ENCODE data around the gene BANK1.

Gene BANK1

GRCh38 chr4:102027961-102028360 is 237.4 kb downstream of the BANK1 start:
- peaks cover 18% of the 10 kb centered on the region; the same call in 1 of the 2 replicates for H3K36me3 ChIP-seq (ENCODE audit: insufficient read depth, low read length)
- no peaks in the 10 kb centered on the region for H3K4me1 ChIP-seq (ENCODE audit: insufficient read depth, low read length, severe bottlenecking)
- H4K20me1 ChIP-seq (ENCODE audit: insufficient read depth, low read length) = no peaks in the 10 kb centered on the region
- H3K27me3 ChIP-seq (ENCODE audit: insufficient read depth, low read length) = no peaks in the 10 kb centered on the region
- H2AFZ ChIP-seq (ENCODE audit: low read length) = no peak overlapping the region
- H3K9ac ChIP-seq (ENCODE audit: low read length) = no peak overlapping the region
- TF ChIP-seq EZH2 (IDR thresholded peaks at IDR 0.05; ENCODE audit: borderline replicate concordance, low read length) (no peak), CTCF (IDR thresholded peaks at IDR 0.05; ENCODE audit: low read length) (no peak)
- no peaks in the 10 kb centered on the region for H3K9me2 ChIP-seq (ENCODE audit: low read depth, low read length)
- no peaks in the 10 kb centered on the region for H3K9me3 ChIP-seq (ENCODE audit: low read length)
- no peak overlapping the region for H3K4me2 ChIP-seq (ENCODE audit: low read length)
- no peaks in the 10 kb centered on the region for H3K79me2 ChIP-seq (ENCODE audit: insufficient read depth, low read length)
- H3K4me3 ChIP-seq (ENCODE audit: low read depth, low read length, poor library complexity, severe bottlenecking) = no peak overlapping the region
- no peak overlapping the region for H3K27ac ChIP-seq (ENCODE audit: low read depth, low read length, poor library complexity, severe bottlenecking)
- H3F3A ChIP-seq (ENCODE audit: insufficient read depth, low read length) = no peaks in the 10 kb centered on the region

GRCh38 chr4:102031406-102031805 is 240.9 kb downstream of the BANK1 start:
- no peaks in the 10 kb centered on the region for H3K9me3 ChIP-seq (ENCODE audit: low read length)
- no peaks in the 10 kb centered on the region for H3K27me3 ChIP-seq (ENCODE audit: insufficient read depth, low read length)
- H3K9ac ChIP-seq (ENCODE audit: low read length) = no peak overlapping the region
- no peaks in the 10 kb centered on the region for H3K4me1 ChIP-seq (ENCODE audit: insufficient read depth, low read length, severe bottlenecking)
- H3K9me2 ChIP-seq (ENCODE audit: low read depth, low read length) = no peaks in the 10 kb centered on the region
- no peaks in the 10 kb centered on the region for H4K20me1 ChIP-seq (ENCODE audit: insufficient read depth, low read length)
- no peaks in the 10 kb centered on the region for H3K79me2 ChIP-seq (ENCODE audit: insufficient read depth, low read length)
- H3K4me2 ChIP-seq (ENCODE audit: low read length) = no peak overlapping the region
- no peak overlapping the region for H3K4me3 ChIP-seq (ENCODE audit: low read depth, low read length, poor library complexity, severe bottlenecking)
- peaks cover 6% of the 10 kb centered on the region; the same call in 1 of the 2 replicates for H3K36me3 ChIP-seq (ENCODE audit: insufficient read depth, low read length)
- TF ChIP-seq EZH2 (IDR thresholded peaks at IDR 0.05; ENCODE audit: borderline replicate concordance, low read length) (no peak), CTCF (IDR thresholded peaks at IDR 0.05; ENCODE audit: low read length) (no peak)
- no peaks in the 10 kb centered on the region for H3F3A ChIP-seq (ENCODE audit: insufficient read depth, low read length)
- no peak overlapping the region for H3K27ac ChIP-seq (ENCODE audit: low read depth, low read length, poor library complexity, severe bottlenecking)
- no peak overlapping the region for H2AFZ ChIP-seq (ENCODE audit: low read length)

- no peaks in the 10 kb centered on the region for H3K27me3 ChIP-seq (ENCODE audit: insufficient read depth, low read length)
- H3K4me2 ChIP-seq (ENCODE audit: low read length) = no peak overlapping the region
- H3K4me3 ChIP-seq (ENCODE audit: low read depth, low read length, poor library complexity, severe bottlenecking) = no peak overlapping the region
- no peak overlapping the region for H2AFZ ChIP-seq (ENCODE audit: low read length)
- no peaks in the 10 kb centered on the region for H4K20me1 ChIP-seq (ENCODE audit: insufficient read depth, low read length)
- H3K9ac ChIP-seq (ENCODE audit: low read length) = no peak overlapping the region
- peaks cover 3% of the 10 kb centered on the region; the same call in 1 of the 2 replicates for H3K36me3 ChIP-seq (ENCODE audit: insufficient read depth, low read length)
- H3K79me2 ChIP-seq (ENCODE audit: insufficient read depth, low read length) = no peaks in the 10 kb centered on the region
- no peak overlapping the region for H3K27ac ChIP-seq (ENCODE audit: low read depth, low read length, poor library complexity, severe bottlenecking)
- no peaks in the 10 kb centered on the region for H3K9me2 ChIP-seq (ENCODE audit: low read depth, low read length)
- H3F3A ChIP-seq (ENCODE audit: insufficient read depth, low read length) = no peaks in the 10 kb centered on the region
- H3K4me1 ChIP-seq (ENCODE audit: insufficient read depth, low read length, severe bottlenecking) = no peaks in the 10 kb centered on the region
- TF ChIP-seq CTCF (IDR thresholded peaks at IDR 0.05; ENCODE audit: low read length) (no peak), EZH2 (IDR thresholded peaks at IDR 0.05; ENCODE audit: borderline replicate concordance, low read length) (no peak)
- H3K9me3 ChIP-seq (ENCODE audit: low read length) = no peaks in the 10 kb centered on the region
Measured at GRCh38 chr4:102036016-102036415, 245.5 kb downstream of the BANK1 start.

Measured in OCI-LY1 (cell line).